ENCODE data around the gene TIA1.

TIA1 gene

GRCh38 chr2:70202236-70202806 lies 46.1 kb downstream of the TIA1 start:
- DNase-seq, result no peak
- no peak overlapping the region for H3K4me3 ChIP-seq (ENCODE audit: low read depth, low read length)
- H3K27ac ChIP-seq, result no peak overlapping the region
- H3K27me3 ChIP-seq (ENCODE audit: insufficient read depth, low read depth, severe bottlenecking), result no peaks in the 10 kb centered on the region
- peaks cover 2% of the 10 kb centered on the region for H3K9me3 ChIP-seq (ENCODE audit: severe bottlenecking)
- no peaks in the 10 kb centered on the region for H3K36me3 ChIP-seq
- TF ChIP-seq, protein P1, sequence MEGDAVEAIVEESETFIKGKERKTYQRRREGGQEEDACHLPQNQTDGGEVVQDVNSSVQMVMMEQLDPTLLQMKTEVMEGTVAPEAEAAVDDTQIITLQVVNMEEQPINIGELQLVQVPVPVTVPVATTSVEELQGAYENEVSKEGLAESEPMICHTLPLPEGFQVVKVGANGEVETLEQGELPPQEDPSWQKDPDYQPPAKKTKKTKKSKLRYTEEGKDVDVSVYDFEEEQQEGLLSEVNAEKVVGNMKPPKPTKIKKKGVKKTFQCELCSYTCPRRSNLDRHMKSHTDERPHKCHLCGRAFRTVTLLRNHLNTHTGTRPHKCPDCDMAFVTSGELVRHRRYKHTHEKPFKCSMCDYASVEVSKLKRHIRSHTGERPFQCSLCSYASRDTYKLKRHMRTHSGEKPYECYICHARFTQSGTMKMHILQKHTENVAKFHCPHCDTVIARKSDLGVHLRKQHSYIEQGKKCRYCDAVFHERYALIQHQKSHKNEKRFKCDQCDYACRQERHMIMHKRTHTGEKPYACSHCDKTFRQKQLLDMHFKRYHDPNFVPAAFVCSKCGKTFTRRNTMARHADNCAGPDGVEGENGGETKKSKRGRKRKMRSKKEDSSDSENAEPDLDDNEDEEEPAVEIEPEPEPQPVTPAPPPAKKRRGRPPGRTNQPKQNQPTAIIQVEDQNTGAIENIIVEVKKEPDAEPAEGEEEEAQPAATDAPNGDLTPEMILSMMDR (IDR thresholded peaks at IDR 0.05; ENCODE audit: low read depth, low read length), result no peak

- no peaks in the 10 kb centered on the region for H3K27me3 ChIP-seq (ENCODE audit: insufficient read depth, low read depth, severe bottlenecking)
- TF ChIP-seq, protein P1 (IDR thresholded peaks at IDR 0.05; ENCODE audit: low read depth, low read length), result no peak
- H3K4me3 ChIP-seq (ENCODE audit: low read depth, low read length), result no peak overlapping the region
- H3K9me3 ChIP-seq (ENCODE audit: severe bottlenecking), result peaks cover 2% of the 10 kb centered on the region
- H3K36me3 ChIP-seq, result no peaks in the 10 kb centered on the region
- DNase-seq, result no peak
- no peak overlapping the region for H3K27ac ChIP-seq
These were observed 46.6 kb downstream of the TIA1 start for GRCh38 chr2:70201831-70202230.

DNA sequence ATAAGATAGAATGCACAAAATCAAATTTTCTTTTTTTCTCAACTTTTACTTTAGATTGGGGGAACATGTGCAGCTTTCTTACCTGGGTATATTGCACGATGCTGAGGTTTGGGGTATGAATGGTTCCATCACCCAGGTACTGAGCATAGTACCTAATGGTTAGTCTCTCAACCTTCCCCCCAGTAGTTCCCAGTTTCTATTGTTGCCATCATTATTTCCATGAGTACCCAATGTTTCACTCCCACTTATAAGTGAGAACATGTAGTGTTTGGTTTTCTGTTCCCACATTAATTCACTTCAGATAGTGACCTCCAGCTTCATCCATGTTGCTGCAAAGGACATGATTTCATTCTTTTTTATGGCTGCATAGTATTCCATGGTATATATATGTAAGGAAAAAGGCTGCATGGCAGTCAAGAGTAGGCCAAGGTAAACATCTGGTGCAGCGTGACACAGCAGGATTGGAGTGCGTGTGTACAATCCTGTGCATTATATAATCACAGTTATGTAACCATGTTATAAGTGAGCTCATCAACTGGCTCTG lies 47.1 kb downstream of the TIA1 start:
- Histone ChIP-seq H3K27ac (no peak overlapping the region), H3K27me3 (ENCODE audit: insufficient read depth, low read depth, severe bottlenecking) (no peaks in the 10 kb centered on the region), H3K36me3 (no peaks in the 10 kb centered on the region), H3K9me3 (ENCODE audit: severe bottlenecking) (peaks cover 2% of the 10 kb centered on the region), H3K4me3 (ENCODE audit: low read depth, low read length) (no peak overlapping the region)
- TF ChIP-seq, protein P1 (IDR thresholded peaks at IDR 0.05; ENCODE audit: low read depth, low read length), result no peak
- DNase-seq, result no peak

GRCh38 chr2:70199320-70199864 lies 49.0 kb downstream of the TIA1 start:
- TF ChIP-seq, protein P1 (IDR thresholded peaks at IDR 0.05; ENCODE audit: low read depth, low read length), result no peak
- H3K36me3 ChIP-seq, result no peaks in the 10 kb centered on the region
- no peak for DNase-seq
- peaks cover 2% of the 10 kb centered on the region for H3K9me3 ChIP-seq (ENCODE audit: severe bottlenecking)
- no peak overlapping the region for H3K4me3 ChIP-seq (ENCODE audit: low read depth, low read length)
- H3K27me3 ChIP-seq (ENCODE audit: insufficient read depth, low read depth, severe bottlenecking), result no peaks in the 10 kb centered on the region
- H3K27ac ChIP-seq, result no peak overlapping the region

- no peak for DNase-seq
- Histone ChIP-seq H3K27me3 (ENCODE audit: insufficient read depth, low read depth, severe bottlenecking) (no peaks in the 10 kb centered on the region), H3K9me3 (ENCODE audit: severe bottlenecking) (no peaks in the 10 kb centered on the region), H3K36me3 (no peaks in the 10 kb centered on the region), H3K27ac (no peak overlapping the region), H3K4me3 (ENCODE audit: low read depth, low read length) (no peak overlapping the region)
- TF ChIP-seq, protein P1 (IDR thresholded peaks at IDR 0.05; ENCODE audit: low read depth, low read length), result no peak
These were observed 55.9 kb downstream of the TIA1 start for GRCh38 chr2:70192516-70192915.
